Heart left ventricle (tissue), 16 donors: ENCODE data around the gene CABYR. TPM values are rescaled to one million over a fixed set of nuclear protein-coding genes. Genes with fewer than 3 reads are reported as not detected.

ENCODE experiments used
- ATAC-seq, 4 donors: fragments of 200-7000 bp; cut with Tn5 transposase; one replicate each; pipeline ENCODE4 v1.9.1; 2020 to 2022; ENCODE audit warnings: moderate library complexity in 4 of 4, mild to moderate bottlenecking in 3 of 4, moderate number of reproducible peaks in 1 of 4
- DNase-seq, 5 donors: peaks; one replicate each; pipeline ENCODE4 v3.0.0-alpha.2; 2020
- H3K27ac ChIP-seq, 12 donors: fragments of 200-600 bp; sonication (generic) in 4 of 12; one replicate each; pipeline versions ENCODE4 v1.5.0 to v1.8.0; 2016 to 2022; ENCODE audit warnings: mild to moderate bottlenecking in 2 of 12
- H3K27me3 ChIP-seq, 9 donors: fragments of 200-600 bp; sonication (generic) in 2 of 9; one replicate each; pipeline versions ENCODE4 v1.5.1 to v1.8.0; 2016 to 2022; ENCODE audit warnings: mild to moderate bottlenecking in 3 of 9
- H3K36me3 ChIP-seq, 9 donors: fragments of 200-600 bp; sonication (generic) in 2 of 9; one replicate each; pipeline versions ENCODE4 v1.5.0 to v1.8.0; 2018 to 2022; ENCODE audit warnings: mild to moderate bottlenecking in 2 of 9
- H3K4me1 ChIP-seq, 12 donors: fragments of 200-600 bp; sonication (generic) in 4 of 12; one replicate each; pipeline versions ENCODE4 v1.5.0 to v1.8.0; 2016 to 2022; ENCODE audit warnings: mild to moderate bottlenecking in 3 of 12
- H3K4me3 ChIP-seq, 12 donors: fragments of 200-600 bp; sonication (generic) in 4 of 12; one replicate each; pipeline versions ENCODE4 v1.5.0 to v1.8.0; 2017 to 2022; ENCODE audit warnings: mild to moderate bottlenecking in 9 of 12, moderate library complexity in 4 of 12
- H3K9me3 ChIP-seq, 12 donors: fragments of 200-600 bp; sonication (generic) in 4 of 12; one replicate each; pipeline versions ENCODE4 v1.5.0 to v1.8.0; 2016 to 2022; ENCODE audit warnings: mild to moderate bottlenecking in 1 of 12
- POLR2A ChIP-seq, 2 donors: fragments of 450-650 bp; IDR thresholded peaks; one replicate each; pipeline ENCODE4 v1.6.1; 2017; ENCODE audit warnings: antibody characterized with exemption in 2 of 2, mild to moderate bottlenecking in 2 of 2, moderate library complexity in 2 of 2
- WGBS, 4 donors: extraction: QIAGEN DNeasy Blood & Tissue Kit in 2 of 4; methylation state at CpG; one replicate each; pipeline versions ENCODE4 v1.1.5 to v1.1.7; 2013 to 2018; 5-methylcytosine and 5-hydroxymethylcytosine counted together
- intact Hi-C, 10 donors: fragments of 100-400 bp; cut with DNase I; formaldehyde crosslinking; loops; one replicate each; pipeline versions ENCODE4 v1.11.1 to v1.14.2; 2022
- polyA plus RNA-seq, 2 donors: library from polyadenylated mRNA; stranded (reverse); fragments of 200-250 nt; gene quantifications; one replicate each; pipeline ENCODE4 v1.2.3, GENCODE V29; 2013
- total RNA-seq, 9 donors: library from RNA; depleted of rRNA in 2 of 9; stranded (reverse); fragments of >200 nt in 2 of 9; fragmentation: NEBNext Ultra II Directional in 3 of 9; extraction: Animal tissue kit (Norgen Biotek cat#: 25700) in 3 of 9; gene quantifications; one replicate each; pipeline versions ENCODE4 v1.1.0 to v1.2.4, GENCODE V29; 2016 to 2023
- TF ChIP-seq, protein P1 (sequence below), 12 donors: fragments of 200-600 bp; sonication (generic) in 4 of 12; IDR thresholded peaks; one replicate each; pipeline versions ENCODE4 v1.5.0 to v1.8.0; 2018 to 2022; ENCODE audit warnings: antibody characterized with exemption in 12 of 12, mild to moderate bottlenecking in 5 of 12
- donor health status: ischemic (EF 13 %, LVEDD 7.1; RV severe dilation, severe dysfunction).
- donor health status: healthy with polysubstance abuse.
- donor health status: DM: no; HTN: yes; CAD: no.
- donor health status: DM: no; HTN: no; CAD: no.
- donor health status: ischemic (EF 25% LVEDD 6.9; RV normal size, moderate dysfunction).
- donor health status: ischemic (EF 25% LVEDD 5.7; RV mildly dilated, moderate dysfunction).
- donor health status: healthy.
- donor health status: DM: yes; HTN: yes; CAD: no.
- donor health status: ischemic (EF 35%, LVEDD 5.7; RV mildly dilated, moderate dysfunction).
- donor health status: nonischemic (EF 11% LVEDD 7.7; RV severe dilation, severe dysfunction).
- donor health status: DM: yes; HTN: yes; CAD: no.
- donor health status: PGD.
- donor health status: ischemic (EF 29% LVEDD 5.4; RV normal size, mild dysfunction).
- donor health status: nonischemic (EF 23%, LVEDD 6.1; RV moderate dilation, normal function).

The CABYR gene
- total and polyA plus RNA-seq, 11 donors, result 0.10 to 1.0 (median 0.61) TPM; not detected in 4

DNA sequence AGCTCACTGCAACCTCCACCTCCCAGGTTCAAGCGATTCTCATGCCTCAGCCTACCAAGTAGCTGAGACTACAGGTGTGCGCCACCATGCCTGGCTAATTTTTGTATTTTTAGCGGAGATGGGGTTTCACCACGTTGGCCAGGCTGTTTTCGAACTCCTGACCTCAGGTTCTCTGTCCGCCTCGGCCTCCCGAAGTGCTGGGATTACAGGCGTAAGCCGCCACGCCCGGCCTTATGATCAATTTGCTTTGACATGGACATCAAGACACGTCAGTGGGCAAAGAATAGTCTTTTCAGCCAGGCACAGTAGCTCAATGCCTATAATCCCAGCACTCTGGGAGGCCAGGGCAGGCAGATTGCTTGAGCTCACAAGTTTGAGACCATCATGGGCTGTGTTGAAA is 48.0 kb upstream of the CABYR start:
- no peak overlapping the region for H3K4me3 ChIP-seq
- peaks cover 0 to 26% (median 0%) of the 10 kb centered on the region in 9 donors for H3K36me3 ChIP-seq
- TF ChIP-seq, protein P1, sequence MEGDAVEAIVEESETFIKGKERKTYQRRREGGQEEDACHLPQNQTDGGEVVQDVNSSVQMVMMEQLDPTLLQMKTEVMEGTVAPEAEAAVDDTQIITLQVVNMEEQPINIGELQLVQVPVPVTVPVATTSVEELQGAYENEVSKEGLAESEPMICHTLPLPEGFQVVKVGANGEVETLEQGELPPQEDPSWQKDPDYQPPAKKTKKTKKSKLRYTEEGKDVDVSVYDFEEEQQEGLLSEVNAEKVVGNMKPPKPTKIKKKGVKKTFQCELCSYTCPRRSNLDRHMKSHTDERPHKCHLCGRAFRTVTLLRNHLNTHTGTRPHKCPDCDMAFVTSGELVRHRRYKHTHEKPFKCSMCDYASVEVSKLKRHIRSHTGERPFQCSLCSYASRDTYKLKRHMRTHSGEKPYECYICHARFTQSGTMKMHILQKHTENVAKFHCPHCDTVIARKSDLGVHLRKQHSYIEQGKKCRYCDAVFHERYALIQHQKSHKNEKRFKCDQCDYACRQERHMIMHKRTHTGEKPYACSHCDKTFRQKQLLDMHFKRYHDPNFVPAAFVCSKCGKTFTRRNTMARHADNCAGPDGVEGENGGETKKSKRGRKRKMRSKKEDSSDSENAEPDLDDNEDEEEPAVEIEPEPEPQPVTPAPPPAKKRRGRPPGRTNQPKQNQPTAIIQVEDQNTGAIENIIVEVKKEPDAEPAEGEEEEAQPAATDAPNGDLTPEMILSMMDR (IDR thresholded peaks at IDR 0.05), result no peak
- no peak for TF ChIP-seq POLR2A (IDR thresholded peaks at IDR 0.05)
- DNase-seq, result no peak
- intact Hi-C loops, result no loop called here
- H3K4me1 ChIP-seq, result peaks cover 0 to 22% (median 18%) of the 10 kb centered on the region in 12 donors
- ATAC-seq, result no peak
- no peak overlapping the region for H3K27ac ChIP-seq
- no peaks in the 10 kb centered on the region for H3K27me3 ChIP-seq
- no peaks in the 10 kb centered on the region for H3K9me3 ChIP-seq
- WGBS, 4 donors, result 97 to 99% (median 98%) methylated on average over 10 to 13 of the region's 13 CpGs

DNA sequence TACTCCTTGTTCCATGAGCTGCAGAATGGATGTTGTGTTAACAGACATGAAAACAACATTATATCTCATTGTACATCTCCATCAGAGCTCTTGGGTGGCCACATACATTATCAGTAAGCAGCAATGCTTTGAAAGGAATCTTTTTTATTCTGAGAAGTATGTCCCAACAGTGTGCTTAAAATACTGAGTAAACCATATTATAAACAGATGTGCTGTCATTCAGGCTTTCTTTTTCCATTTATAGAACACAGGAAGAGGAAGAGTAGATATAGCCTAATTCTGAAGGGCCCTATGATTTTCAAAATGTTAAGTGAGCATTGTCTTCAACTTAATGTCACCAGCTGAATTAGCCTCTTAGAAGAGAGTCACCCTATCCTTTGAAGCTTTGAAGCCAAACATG is 44.3 kb upstream of the CABYR start:
- Histone ChIP-seq H3K36me3 (peaks cover 0 to 29% (median 0%) of the 10 kb centered on the region in 9 donors), H3K27me3 (no peaks in the 10 kb centered on the region), H3K27ac (no peak overlapping the region), H3K4me3 (no peak overlapping the region), H3K9me3 (peaks cover 0 to 18% (median 9%) of the 10 kb centered on the region in 12 donors), H3K4me1 (peaks cover 0 to 8% (median 6%) of the 10 kb centered on the region in 12 donors)
- TF ChIP-seq POLR2A (IDR thresholded peaks at IDR 0.05), result no peak
- TF ChIP-seq, protein P1 (IDR thresholded peaks at IDR 0.05), result no peak
- intact Hi-C loops, result no loop called here
- no peak for DNase-seq
- no peak for ATAC-seq

DNA sequence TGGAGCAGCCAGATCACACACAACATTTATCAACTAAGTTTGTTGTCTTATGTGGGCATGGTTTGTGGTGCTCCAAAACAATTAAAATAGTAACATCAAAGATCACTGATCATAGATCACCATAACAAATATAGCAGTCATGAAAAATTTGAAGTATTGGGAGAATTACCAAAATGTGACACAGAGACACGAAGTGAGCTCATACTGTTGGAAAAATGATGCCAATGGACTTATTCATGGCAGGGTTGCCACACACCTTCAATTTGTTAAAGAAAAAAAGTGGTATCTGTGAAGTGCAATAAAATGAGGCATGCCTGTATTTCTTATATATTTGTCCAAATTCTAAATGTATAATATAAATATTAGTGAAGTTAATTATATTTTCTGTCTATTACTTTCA is 42.9 kb upstream of the CABYR start:
- 91 to 95% (median 93%) methylated on average over 1 of the region's 1 CpG for WGBS, 4 donors
- no peak overlapping the region for H3K27ac ChIP-seq
- no peak for ATAC-seq
- H3K27me3 ChIP-seq, result no peaks in the 10 kb centered on the region
- no peak overlapping the region for H3K4me3 ChIP-seq
- H3K9me3 ChIP-seq, result peaks cover 0 to 18% (median 9%) of the 10 kb centered on the region in 12 donors
- peaks cover 0 to 7% (median 0%) of the 10 kb centered on the region in 12 donors for H3K4me1 ChIP-seq
- intact Hi-C loops, result no loop called here
- TF ChIP-seq, protein P1 (IDR thresholded peaks at IDR 0.05), result no peak
- no peak for DNase-seq
- H3K36me3 ChIP-seq, result peaks cover 0 to 30% (median 0%) of the 10 kb centered on the region in 9 donors

DNA sequence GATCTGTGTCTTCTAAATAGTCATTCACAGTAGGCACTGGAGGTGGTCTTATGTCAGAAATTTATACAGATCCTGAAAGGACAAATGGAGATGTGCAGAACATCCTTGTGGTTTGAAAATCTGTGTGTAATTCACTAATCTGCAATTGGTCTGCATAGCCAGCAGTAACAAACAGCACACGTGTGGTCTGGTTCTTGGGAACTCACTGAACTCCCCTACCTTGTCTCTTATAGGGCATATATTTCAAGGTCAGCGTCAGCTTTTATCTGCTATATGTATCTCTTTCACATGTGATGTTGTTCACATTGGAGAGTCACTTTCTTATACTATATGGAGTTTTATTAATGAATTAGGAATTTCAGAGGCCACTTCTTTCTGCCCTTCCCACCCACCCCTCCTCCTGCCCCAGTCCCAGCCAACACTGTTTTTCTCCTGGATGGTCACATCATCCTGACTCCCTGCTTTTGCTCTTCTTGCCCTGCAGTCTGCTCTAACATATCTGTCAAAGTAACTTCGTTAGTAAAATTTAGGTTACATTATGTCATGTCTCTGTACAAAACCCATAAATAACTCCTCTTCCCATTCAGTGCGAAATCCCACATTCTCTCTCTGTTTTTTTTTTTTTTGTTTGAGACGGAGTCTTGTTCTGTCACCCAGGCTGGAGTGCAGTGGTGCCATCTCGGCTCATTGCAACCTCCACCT is 35.4 kb upstream of the CABYR start:
- peak in 2 of 4 donors; percentile 42 for ATAC-seq
- TF ChIP-seq POLR2A (IDR thresholded peaks at IDR 0.05), result no peak
- TF ChIP-seq, protein P1 (IDR thresholded peaks at IDR 0.05), result no peak
- Histone ChIP-seq H3K27me3 (no peaks in the 10 kb centered on the region), H3K27ac (no peak overlapping the region), H3K36me3 (peaks cover 0 to 16% (median 0%) of the 10 kb centered on the region in 9 donors), H3K9me3 (no peaks in the 10 kb centered on the region), H3K4me3 (no peak overlapping the region), H3K4me1 (no peaks in the 10 kb centered on the region)
- intact Hi-C loops, result no loop called here
- no peak for DNase-seq
- 70 to 73% (median 72%) methylated on average over 6 of the region's 6 CpGs for WGBS, 4 donors
